HCT116 (cell line): ENCODE measurements around the gene TSPEAR. TPM values are rescaled to one million over a fixed set of nuclear protein-coding genes. Genes with fewer than 3 reads are reported as not detected.

ENCODE experiments used
- ATAC-seq: fragments of 200-7000 bp; cut with Tn5 transposase; 2 replicates; pipeline ENCODE4 v1.9.1; 2020; ENCODE audit warnings: mild to moderate bottlenecking, moderate library complexity
- BruUV-seq: library from RNA; stranded (reverse); fragments of 400-500 nt; replicated peaks from 2 replicates; lab custom pipeline; 2021; lab: Mats Ljungman, UMichigan
- CTCF ChIA-PET: fragments of 300-600 bp; sonication (Branson Sonifier 250); formaldehyde crosslinking; loops from one replicate; lab custom pipeline; 2021; ENCODE audit warnings: antibody characterized with exemption; lab: Charles Lee
- POLR2A ChIA-PET: fragments of 300-600, 350-600 bp; sonication (Branson Sonifier 250); formaldehyde crosslinking; loops from one replicate; lab custom pipeline; 2021; ENCODE audit warnings: antibody characterized with exemption; lab: Charles Lee
- RAD21 ChIA-PET, 2 experiments: fragments of 300-600 bp; sonication (Branson Sonifier 250); formaldehyde crosslinking; loops; one replicate each; lab custom pipeline; 2023; ENCODE audit warnings: low total read pairs in 2 of 2; ENCODE audit not compliant: uncharacterized antibody in 2 of 2, unreplicated experiment in 2 of 2, low non-redundant PET in 1 of 2; lab: Charles Lee
- DNase-seq: peaks from one replicate; pipeline ENCODE4 v3.0.0-alpha.2; 2010; ENCODE audit warnings: low read depth, low spot score
- H2AFZ ChIP-seq: fragments of 200-600 bp; shearing (Covaris generic), sonication (generic); 2 replicates; pipeline ENCODE4 v1.6.1; 2017; ENCODE audit warnings: low read depth, mixed run types, mixed read lengths, antibody characterized with exemption, low read length; ENCODE audit not compliant: poor library complexity, severe bottlenecking
- H3K27ac ChIP-seq: 2 replicates; pipeline ENCODE4 v1.5.1; 2012; ENCODE audit warnings: low read depth, low read length
- H3K27me3 ChIP-seq: fragments of 200-600 bp; sonication (generic); 2 replicates; pipeline ENCODE4 v1.6.1; 2016; ENCODE audit warnings: mixed run types, low read length, mixed read lengths; ENCODE audit not compliant: insufficient read depth
- H3K36me3 ChIP-seq, 2 experiments: fragments of 200-500 bp in 1 of 2; fragments of 200-600 bp in 1 of 2; sonication (Bioruptor generic) in 1 of 2; sonication (generic) in 1 of 2; 2 replicates each; pipeline versions ENCODE4 v1.5.1 to v1.6.1; 2014 to 2016; ENCODE audit warnings: low read length in 2 of 2, inconsistent platforms in 1 of 2, mixed read lengths in 1 of 2, mixed run types in 1 of 2; ENCODE audit not compliant: insufficient read depth in 2 of 2, control insufficient read depth in 1 of 2
- H3K4me1 ChIP-seq, 2 experiments: fragments of 200-600 bp in 1 of 2; sonication (generic) in 1 of 2; 2 replicates each; pipeline versions ENCODE4 v1.5.1 to v1.6.1; 2012 to 2017; ENCODE audit warnings: low read length in 2 of 2, inconsistent platforms in 1 of 2, mild to moderate bottlenecking in 1 of 2, mixed read lengths in 1 of 2, mixed run types in 1 of 2, moderate library complexity in 1 of 2; ENCODE audit not compliant: insufficient read depth in 2 of 2, control insufficient read depth in 1 of 2
- H3K4me2 ChIP-seq: fragments of 200-600 bp; sonication (generic); 2 replicates; pipeline ENCODE4 v1.6.1; 2017; ENCODE audit warnings: mixed run types, low read length, mixed read lengths
- H3K4me3 ChIP-seq, 2 experiments: fragments of 200-600 bp in 1 of 2; sonication (generic) in 1 of 2; replicated peaks in 1 of 2; 2 replicates each; pipeline ENCODE4 v1.5.1; 2011 to 2016; ENCODE audit warnings: low read length in 2 of 2, control low read depth in 1 of 2, low read depth in 1 of 2, mild to moderate bottlenecking in 1 of 2, mixed read lengths in 1 of 2, mixed run types in 1 of 2
- H3K79me2 ChIP-seq: fragments of 200-600 bp; sonication (generic); 2 replicates; pipeline ENCODE4 v1.6.1; 2017; ENCODE audit warnings: mild to moderate bottlenecking, mixed run types, low read length, moderate library complexity, mixed read lengths; ENCODE audit not compliant: insufficient read depth
- H3K9ac ChIP-seq: fragments of 200-600 bp; sonication (generic); 2 replicates; pipeline ENCODE4 v1.6.1; 2016; ENCODE audit warnings: low read length, mixed read lengths
- H3K9me2 ChIP-seq: fragments of 200-600 bp; sonication (generic), shearing (Covaris generic); 2 replicates; pipeline ENCODE4 v1.6.1; 2017; ENCODE audit warnings: mixed run types, mild to moderate bottlenecking, moderate library complexity; ENCODE audit not compliant: insufficient read depth
- H3K9me3 ChIP-seq, 2 experiments: fragments of 200-500 bp in 1 of 2; fragments of 200-600 bp in 1 of 2; sonication (Bioruptor generic) in 1 of 2; sonication (generic) in 1 of 2; 2 replicates each; pipeline ENCODE4 v1.6.1; 2014 to 2017; ENCODE audit warnings: low read length in 2 of 2, mixed read lengths in 2 of 2, inconsistent platforms in 1 of 2, low read depth in 1 of 2, mild to moderate bottlenecking in 1 of 2, mixed run types in 1 of 2, moderate library complexity in 1 of 2; ENCODE audit not compliant: control insufficient read depth in 1 of 2, insufficient read depth in 1 of 2
- H4K20me1 ChIP-seq: fragments of 200-600 bp; sonication (generic), shearing (Covaris generic); 2 replicates; pipeline ENCODE4 v1.6.1; 2017; ENCODE audit warnings: mixed run types, mild to moderate bottlenecking, moderate library complexity; ENCODE audit not compliant: insufficient read depth
- CEBPB ChIP-seq: IDR thresholded peaks from 2 replicates; pipeline ENCODE4 v1.6.1; 2012; ENCODE audit warnings: low read depth
- EZH2 ChIP-seq: fragments of 200-600 bp; sonication (generic); IDR thresholded peaks from 2 replicates; pipeline ENCODE4 v1.6.1; 2017; ENCODE audit warnings: antibody characterized with exemption, mixed run types
- EZH2phosphoT487 ChIP-seq: fragments of 200-600 bp; IDR thresholded peaks from 2 replicates; pipeline ENCODE4 v1.6.1; 2018; ENCODE audit warnings: antibody characterized with exemption, borderline replicate concordance
- POLR2A ChIP-seq: IDR thresholded peaks from 2 replicates; pipeline ENCODE4 v1.7.0; 2011; ENCODE audit warnings: borderline replicate concordance; ENCODE audit not compliant: insufficient read depth, insufficient read length; ENCODE audit errors: extremely low read depth
- intact Hi-C: fragments of 100-400 bp; cut with micrococcal nuclease; formaldehyde crosslinking; loops from 2 replicates; pipeline ENCODE4 v1.10.0; 2022
- total RNA-seq: library from RNA; stranded (reverse); gene quantifications from one replicate; pipeline ENCODE4 v1.2.1, GENCODE V29; 2021; ENCODE audit not compliant: unreplicated experiment

The TSPEAR gene
- total RNA-seq, 1 experiment from 2014 or later = not detected

DNA sequence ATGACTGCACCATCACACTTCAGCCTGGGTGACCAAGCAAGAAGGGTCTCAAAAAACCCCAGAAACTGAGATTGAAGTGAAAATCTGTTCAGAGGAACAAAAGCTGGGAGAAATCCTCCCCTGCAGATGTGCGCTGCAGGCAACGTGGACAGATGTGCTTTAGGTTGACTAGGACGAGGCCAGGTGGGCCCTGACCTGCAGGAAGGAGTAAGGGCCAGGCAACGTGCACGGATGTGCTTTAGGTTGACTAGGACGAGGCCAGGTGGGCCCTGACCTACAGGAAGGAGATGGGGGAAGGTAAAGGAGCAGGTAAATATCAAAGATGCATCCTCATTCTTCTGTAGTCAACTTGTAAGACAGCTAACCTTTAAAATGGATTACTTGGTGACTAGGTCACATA is 26.9 kb downstream of the TSPEAR start:
- Histone ChIP-seq H3K27me3 (0 out of 2 replicates have a peak, but pooled peaks cover 3% of the 10 kb centered on the region), H3K9ac (no peak overlapping the region), H2AFZ (no peak overlapping the region), H3K27ac (no peak overlapping the region), H3K79me2 (no peaks in the 10 kb centered on the region), H4K20me1 (no peaks in the 10 kb centered on the region), H3K4me3 (no peak overlapping the region), H3K36me3 (no peaks in the 10 kb centered on the region), H3K9me2 (no peaks in the 10 kb centered on the region), H3K4me1 (no peaks in the 10 kb centered on the region), H3K4me2 (no peak overlapping the region), H3K9me3 (no peaks in the 10 kb centered on the region)
- ChIA-PET CTCF (no interaction called here), POLR2A (no interaction called here), RAD21 (no interaction called here)
- DNase-seq (no peak), ATAC-seq (no peak)
- BruUV-seq = no TSS peak
- no peak for TF ChIP-seq CEBPB
- no peak for TF ChIP-seq EZH2
- no peak for TF ChIP-seq POLR2A
- intact Hi-C loops = no loop called here

DNA sequence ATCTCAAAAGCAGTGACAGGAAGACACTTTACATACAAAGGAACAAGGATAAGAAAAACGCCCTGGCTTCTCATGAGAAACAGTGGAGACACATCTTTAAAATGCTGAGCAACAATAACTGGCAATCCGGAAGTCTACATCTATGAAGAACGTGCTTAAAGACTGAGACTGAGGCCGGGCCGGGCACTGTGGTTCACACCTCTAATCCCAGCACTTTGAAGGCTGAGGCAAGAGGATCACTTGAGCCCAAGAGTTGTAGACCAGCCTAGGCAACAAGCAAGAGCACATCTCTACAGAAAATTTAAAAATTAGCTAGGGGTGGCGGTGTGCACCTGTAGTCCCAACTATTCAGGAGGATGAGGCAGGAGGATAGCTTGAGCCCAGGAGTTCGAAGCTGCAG is 27.3 kb downstream of the TSPEAR start:
- Histone ChIP-seq H3K9ac (no peak overlapping the region), H3K9me2 (no peaks in the 10 kb centered on the region), H3K4me3 (no peak overlapping the region), H3K27me3 (0 out of 2 replicates have a peak, but pooled peaks cover 3% of the 10 kb centered on the region), H3K4me2 (no peak overlapping the region), H3K4me1 (no peaks in the 10 kb centered on the region), H2AFZ (no peak overlapping the region), H3K36me3 (no peaks in the 10 kb centered on the region), H4K20me1 (no peaks in the 10 kb centered on the region), H3K79me2 (no peaks in the 10 kb centered on the region), H3K27ac (no peak overlapping the region), H3K9me3 (no peaks in the 10 kb centered on the region)
- no TSS peak for BruUV-seq
- intact Hi-C loops = no loop called here
- ATAC-seq (no peak), DNase-seq (no peak)
- CTCF ChIA-PET = no interaction called here
- POLR2A ChIA-PET = no interaction called here
- RAD21 ChIA-PET = no interaction called here
- TF ChIP-seq POLR2A (no peak), EZH2phosphoT487 (no peak)
